PFSK-1 (cell line): Measurements from ENCODE around the gene SELENOW.

Experiments used
- POLR2AphosphoS5 ChIP-seq: IDR thresholded peaks from 2 replicates; pipeline ENCODE4 v1.6.1; 2012; ENCODE audit warnings: low read depth, mild to moderate bottlenecking, control low read depth, low read length, moderate library complexity
- TF ChIP-seq, protein P1 (sequence below), 2 experiments: IDR thresholded peaks; 2 replicates each; pipeline versions ENCODE4 v1.6.1 to v1.8.0; 2011 to 2012; ENCODE audit warnings: low read depth in 2 of 2, low read length in 2 of 2, control low read depth in 1 of 2, inconsistent platforms in 1 of 2, mild to moderate bottlenecking in 1 of 2, moderate library complexity in 1 of 2; ENCODE audit not compliant: insufficient read depth in 1 of 2

DNA sequence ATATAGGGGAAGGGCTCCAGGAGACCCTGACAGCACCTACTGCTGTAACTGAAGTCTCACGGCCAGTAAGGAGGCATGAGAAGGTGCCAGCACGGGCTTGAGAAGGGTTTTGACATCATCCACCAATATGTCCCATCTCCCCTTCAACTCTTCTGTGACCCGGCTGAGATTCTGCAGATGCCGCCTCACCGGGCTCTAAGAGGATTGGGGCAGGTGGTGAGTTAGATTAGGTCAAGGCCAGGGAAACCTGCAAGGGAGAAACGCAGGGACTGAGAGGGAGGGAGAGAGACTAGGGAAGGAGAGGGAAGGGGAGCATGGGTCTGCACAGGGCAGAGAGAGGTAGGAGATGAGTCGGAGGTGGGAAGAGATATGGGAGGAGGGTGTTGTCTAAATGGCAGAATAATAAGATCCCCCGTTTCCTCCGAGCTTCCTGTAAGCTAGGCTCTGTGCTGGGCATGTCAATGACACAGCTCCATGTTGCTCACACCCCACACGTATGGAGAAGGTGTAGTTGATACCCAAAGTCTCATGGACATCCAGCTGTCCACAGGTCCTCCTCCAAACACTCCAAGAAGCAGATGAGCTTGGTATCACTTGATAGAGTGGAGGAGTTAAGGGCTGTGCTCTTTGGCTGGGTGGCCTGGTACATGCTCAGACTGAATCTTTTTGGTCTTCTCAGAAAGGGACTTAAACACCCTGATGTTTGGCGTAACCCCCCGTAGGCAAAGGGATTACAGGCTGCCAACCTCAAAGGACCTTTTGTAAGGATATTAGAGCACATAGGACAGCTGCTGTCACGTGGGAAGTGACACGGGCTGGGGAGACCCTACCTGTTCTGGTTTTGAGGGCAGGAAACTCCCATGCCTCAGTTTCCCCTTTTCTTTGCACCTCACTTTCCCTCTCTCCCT is 19.7 kb downstream of the SELENOW start:
- TF ChIP-seq POLR2AphosphoS5, result no peak
- TF ChIP-seq, protein P1, sequence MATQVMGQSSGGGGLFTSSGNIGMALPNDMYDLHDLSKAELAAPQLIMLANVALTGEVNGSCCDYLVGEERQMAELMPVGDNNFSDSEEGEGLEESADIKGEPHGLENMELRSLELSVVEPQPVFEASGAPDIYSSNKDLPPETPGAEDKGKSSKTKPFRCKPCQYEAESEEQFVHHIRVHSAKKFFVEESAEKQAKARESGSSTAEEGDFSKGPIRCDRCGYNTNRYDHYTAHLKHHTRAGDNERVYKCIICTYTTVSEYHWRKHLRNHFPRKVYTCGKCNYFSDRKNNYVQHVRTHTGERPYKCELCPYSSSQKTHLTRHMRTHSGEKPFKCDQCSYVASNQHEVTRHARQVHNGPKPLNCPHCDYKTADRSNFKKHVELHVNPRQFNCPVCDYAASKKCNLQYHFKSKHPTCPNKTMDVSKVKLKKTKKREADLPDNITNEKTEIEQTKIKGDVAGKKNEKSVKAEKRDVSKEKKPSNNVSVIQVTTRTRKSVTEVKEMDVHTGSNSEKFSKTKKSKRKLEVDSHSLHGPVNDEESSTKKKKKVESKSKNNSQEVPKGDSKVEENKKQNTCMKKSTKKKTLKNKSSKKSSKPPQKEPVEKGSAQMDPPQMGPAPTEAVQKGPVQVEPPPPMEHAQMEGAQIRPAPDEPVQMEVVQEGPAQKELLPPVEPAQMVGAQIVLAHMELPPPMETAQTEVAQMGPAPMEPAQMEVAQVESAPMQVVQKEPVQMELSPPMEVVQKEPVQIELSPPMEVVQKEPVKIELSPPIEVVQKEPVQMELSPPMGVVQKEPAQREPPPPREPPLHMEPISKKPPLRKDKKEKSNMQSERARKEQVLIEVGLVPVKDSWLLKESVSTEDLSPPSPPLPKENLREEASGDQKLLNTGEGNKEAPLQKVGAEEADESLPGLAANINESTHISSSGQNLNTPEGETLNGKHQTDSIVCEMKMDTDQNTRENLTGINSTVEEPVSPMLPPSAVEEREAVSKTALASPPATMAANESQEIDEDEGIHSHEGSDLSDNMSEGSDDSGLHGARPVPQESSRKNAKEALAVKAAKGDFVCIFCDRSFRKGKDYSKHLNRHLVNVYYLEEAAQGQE (IDR thresholded peaks at IDR 0.05; ENCODE audit: insufficient read depth in 1 of 2, low read depth in 2 of 2, low read length in 2 of 2), result no peak
